Ovary (tissue), 3 donors: Measurements from ENCODE around the gene RPS6KA6.

ENCODE experiments used
- EP300 ChIP-seq: sonication (generic); formaldehyde crosslinking; IDR thresholded peaks from one replicate; pipeline ENCODE4 v1.6.1; 2017; ENCODE audit warnings: antibody characterized with exemption
- POLR2A ChIP-seq: fragments of 450-650 bp; IDR thresholded peaks from one replicate; pipeline ENCODE4 v1.6.1; 2017; ENCODE audit warnings: antibody characterized with exemption, mild to moderate bottlenecking, moderate library complexity
- TF ChIP-seq, protein P1 (sequence below), 3 donors: fragments of 450-650 bp in 2 of 3; fragments of 200-600 bp in 1 of 3; IDR thresholded peaks; one replicate each; pipeline versions ENCODE4 v1.5.1 to v1.8.0; 2016 to 2022; ENCODE audit warnings: antibody characterized with exemption in 3 of 3, mild to moderate bottlenecking in 1 of 3
- donor health status: DM: no; HTN: no; CAD: no.

DNA sequence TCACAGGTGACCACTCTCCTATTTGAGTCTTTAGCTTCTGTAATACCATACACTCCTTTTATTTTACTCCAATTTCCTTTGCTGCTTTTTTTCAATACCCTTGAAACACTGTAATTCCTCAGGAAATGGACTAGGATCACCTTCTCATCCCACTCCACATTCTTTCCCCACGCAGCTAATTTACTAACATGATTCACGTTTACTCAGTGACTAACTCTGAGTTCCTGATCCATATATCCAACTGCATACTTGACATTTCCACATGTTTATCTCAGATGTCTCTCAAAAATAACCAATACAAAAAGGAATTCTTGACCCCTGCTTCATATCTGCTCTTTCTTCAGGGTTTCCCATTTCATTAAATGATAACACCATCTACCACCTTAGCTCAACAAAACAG lies 19.9 kb downstream of the RPS6KA6 start:
- no peak for TF ChIP-seq EP300
- TF ChIP-seq, protein P1, sequence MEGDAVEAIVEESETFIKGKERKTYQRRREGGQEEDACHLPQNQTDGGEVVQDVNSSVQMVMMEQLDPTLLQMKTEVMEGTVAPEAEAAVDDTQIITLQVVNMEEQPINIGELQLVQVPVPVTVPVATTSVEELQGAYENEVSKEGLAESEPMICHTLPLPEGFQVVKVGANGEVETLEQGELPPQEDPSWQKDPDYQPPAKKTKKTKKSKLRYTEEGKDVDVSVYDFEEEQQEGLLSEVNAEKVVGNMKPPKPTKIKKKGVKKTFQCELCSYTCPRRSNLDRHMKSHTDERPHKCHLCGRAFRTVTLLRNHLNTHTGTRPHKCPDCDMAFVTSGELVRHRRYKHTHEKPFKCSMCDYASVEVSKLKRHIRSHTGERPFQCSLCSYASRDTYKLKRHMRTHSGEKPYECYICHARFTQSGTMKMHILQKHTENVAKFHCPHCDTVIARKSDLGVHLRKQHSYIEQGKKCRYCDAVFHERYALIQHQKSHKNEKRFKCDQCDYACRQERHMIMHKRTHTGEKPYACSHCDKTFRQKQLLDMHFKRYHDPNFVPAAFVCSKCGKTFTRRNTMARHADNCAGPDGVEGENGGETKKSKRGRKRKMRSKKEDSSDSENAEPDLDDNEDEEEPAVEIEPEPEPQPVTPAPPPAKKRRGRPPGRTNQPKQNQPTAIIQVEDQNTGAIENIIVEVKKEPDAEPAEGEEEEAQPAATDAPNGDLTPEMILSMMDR (IDR thresholded peaks at IDR 0.05), result no peak
- no peak for TF ChIP-seq POLR2A
